DOHH2 (cell line): Measurements from ENCODE around the gene EXTL1.
A peak's percentile ranks its signal among the peaks of the same experiment; 100 is the strongest.

Experiments used
- H3F3A ChIP-seq: fragments of 200-600 bp; sonication (generic), shearing (Covaris generic); 2 replicates; pipeline ENCODE4 v1.6.0; 2016; ENCODE audit warnings: antibody characterized with exemption, mild to moderate bottlenecking; ENCODE audit not compliant: control insufficient read depth, insufficient read depth
- H3K27ac ChIP-seq: fragments of 200-600 bp; sonication (generic); 2 replicates; pipeline ENCODE4 v1.5.1; 2014; ENCODE audit warnings: low read depth, mild to moderate bottlenecking, low read length, moderate library complexity
- H3K27me3 ChIP-seq: fragments of 200-600 bp; sonication (generic); 2 replicates; pipeline ENCODE4 v1.6.1; 2014; ENCODE audit warnings: mild to moderate bottlenecking, low read length, mixed read lengths; ENCODE audit not compliant: control insufficient read depth
- H3K36me3 ChIP-seq: fragments of 200-600 bp; sonication (generic); 2 replicates; pipeline ENCODE4 v1.6.1; 2014; ENCODE audit warnings: mild to moderate bottlenecking, low read length, moderate library complexity, mixed read lengths; ENCODE audit not compliant: control insufficient read depth
- H3K4me1 ChIP-seq: fragments of 200-600 bp; sonication (generic); 2 replicates; pipeline ENCODE4 v1.6.1; 2014; ENCODE audit warnings: mild to moderate bottlenecking, low read length, mixed read lengths; ENCODE audit not compliant: control insufficient read depth
- H3K4me2 ChIP-seq: fragments of 200-600 bp; sonication (generic); 2 replicates; pipeline ENCODE4 v1.6.0; 2014; ENCODE audit warnings: mild to moderate bottlenecking, low read length, moderate library complexity
- H3K4me3 ChIP-seq: fragments of 200-600 bp; sonication (generic); 2 replicates; pipeline ENCODE4 v1.5.1; 2014; ENCODE audit warnings: mild to moderate bottlenecking, low read length, mixed read lengths
- H3K79me2 ChIP-seq: fragments of 200-600 bp; sonication (generic); 2 replicates; pipeline ENCODE4 v1.6.1; 2014; ENCODE audit warnings: mild to moderate bottlenecking, low read length, mixed read lengths; ENCODE audit not compliant: control insufficient read depth
- H3K9me2 ChIP-seq: fragments of 200-600 bp; sonication (generic); replicated peaks from 2 replicates; pipeline ENCODE4 v1.6.1; 2014; ENCODE audit warnings: mild to moderate bottlenecking, low read length, mixed read lengths; ENCODE audit not compliant: control insufficient read depth
- H3K9me3 ChIP-seq: fragments of 200-600 bp; sonication (generic); 2 replicates; pipeline ENCODE4 v1.6.1; 2014; ENCODE audit warnings: antibody characterized with exemption, low read length, mixed read lengths; ENCODE audit not compliant: control insufficient read depth, insufficient read depth
- H4K20me1 ChIP-seq: fragments of 200-600 bp; sonication (generic); 2 replicates; pipeline ENCODE4 v1.6.0; 2014; ENCODE audit warnings: low read depth, mild to moderate bottlenecking, antibody characterized with exemption, low read length, moderate library complexity; ENCODE audit not compliant: control insufficient read depth, insufficient read depth
- EZH2phosphoT487 ChIP-seq: fragments of 200-600 bp; sonication (generic); IDR thresholded peaks from 2 replicates; pipeline ENCODE4 v1.6.1; 2017; ENCODE audit warnings: borderline replicate concordance, mild to moderate bottlenecking, antibody characterized with exemption, low read length, moderate library complexity, mixed read lengths
- TF ChIP-seq, protein P1 (sequence below): fragments of 200-600 bp; sonication (generic); IDR thresholded peaks from one replicate; pipeline ENCODE4 v1.5.1; 2014; ENCODE audit warnings: antibody characterized with exemption, mild to moderate bottlenecking, low read depth, low read length; ENCODE audit not compliant: poor library complexity, severe bottlenecking

EXTL1 gene

DNA sequence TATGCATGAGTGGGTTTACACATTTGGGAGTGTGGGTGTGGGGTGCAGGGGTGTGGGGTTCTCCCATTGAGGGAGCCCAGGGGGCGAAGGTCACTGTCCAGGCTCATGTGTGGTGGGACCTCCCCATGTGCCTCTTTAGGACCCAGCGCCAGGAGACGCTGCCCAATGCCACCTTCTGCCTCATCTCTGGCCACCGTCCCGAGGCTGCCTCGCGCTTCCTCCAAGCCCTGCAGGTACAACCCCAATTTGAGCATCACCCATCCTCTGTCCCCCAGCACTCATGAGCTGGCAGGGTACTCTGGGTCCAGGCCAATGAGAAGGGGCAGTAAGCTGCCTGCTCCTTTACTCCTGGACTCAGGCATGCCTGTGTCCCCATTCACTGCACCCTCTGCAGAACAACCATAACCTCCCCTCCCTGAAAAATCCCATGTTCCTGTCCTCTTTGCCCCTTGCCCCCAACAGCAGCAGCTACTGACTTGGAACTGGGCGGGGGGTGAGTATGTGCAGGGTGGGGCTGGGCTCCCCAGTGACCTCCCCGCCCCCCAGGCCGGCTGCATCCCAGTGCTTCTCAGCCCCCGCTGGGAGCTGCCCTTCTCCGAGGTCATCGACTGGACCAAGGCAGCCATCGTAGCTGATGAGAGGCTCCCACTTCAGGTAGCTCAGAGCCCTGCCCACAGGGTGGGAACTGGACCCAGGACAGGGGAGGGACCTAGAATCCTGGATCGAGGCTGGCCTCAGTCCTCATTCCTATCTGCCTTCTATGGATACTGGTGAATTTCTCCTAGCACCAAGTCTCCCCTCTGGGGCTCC lies 7.7 kb downstream of the EXTL1 start:
- H3K4me3 ChIP-seq, result no peak overlapping the region
- no peaks in the 10 kb centered on the region for H3K79me2 ChIP-seq
- peaks cover 9% of the 10 kb centered on the region for H3K27me3 ChIP-seq
- no peaks in the 10 kb centered on the region for H3K36me3 ChIP-seq
- H3K4me1 ChIP-seq, result no peaks in the 10 kb centered on the region
- no peaks in the 10 kb centered on the region for H3K9me3 ChIP-seq
- no peaks in the 10 kb centered on the region for H3F3A ChIP-seq
- no peaks in the 10 kb centered on the region for H4K20me1 ChIP-seq
- H3K4me2 ChIP-seq, result no peak overlapping the region
- TF ChIP-seq EZH2phosphoT487, result no peak
- TF ChIP-seq, protein P1, sequence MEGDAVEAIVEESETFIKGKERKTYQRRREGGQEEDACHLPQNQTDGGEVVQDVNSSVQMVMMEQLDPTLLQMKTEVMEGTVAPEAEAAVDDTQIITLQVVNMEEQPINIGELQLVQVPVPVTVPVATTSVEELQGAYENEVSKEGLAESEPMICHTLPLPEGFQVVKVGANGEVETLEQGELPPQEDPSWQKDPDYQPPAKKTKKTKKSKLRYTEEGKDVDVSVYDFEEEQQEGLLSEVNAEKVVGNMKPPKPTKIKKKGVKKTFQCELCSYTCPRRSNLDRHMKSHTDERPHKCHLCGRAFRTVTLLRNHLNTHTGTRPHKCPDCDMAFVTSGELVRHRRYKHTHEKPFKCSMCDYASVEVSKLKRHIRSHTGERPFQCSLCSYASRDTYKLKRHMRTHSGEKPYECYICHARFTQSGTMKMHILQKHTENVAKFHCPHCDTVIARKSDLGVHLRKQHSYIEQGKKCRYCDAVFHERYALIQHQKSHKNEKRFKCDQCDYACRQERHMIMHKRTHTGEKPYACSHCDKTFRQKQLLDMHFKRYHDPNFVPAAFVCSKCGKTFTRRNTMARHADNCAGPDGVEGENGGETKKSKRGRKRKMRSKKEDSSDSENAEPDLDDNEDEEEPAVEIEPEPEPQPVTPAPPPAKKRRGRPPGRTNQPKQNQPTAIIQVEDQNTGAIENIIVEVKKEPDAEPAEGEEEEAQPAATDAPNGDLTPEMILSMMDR, result no peak
- no peak overlapping the region for H3K27ac ChIP-seq
- no peaks in the 10 kb centered on the region for H3K9me2 ChIP-seq

DNA sequence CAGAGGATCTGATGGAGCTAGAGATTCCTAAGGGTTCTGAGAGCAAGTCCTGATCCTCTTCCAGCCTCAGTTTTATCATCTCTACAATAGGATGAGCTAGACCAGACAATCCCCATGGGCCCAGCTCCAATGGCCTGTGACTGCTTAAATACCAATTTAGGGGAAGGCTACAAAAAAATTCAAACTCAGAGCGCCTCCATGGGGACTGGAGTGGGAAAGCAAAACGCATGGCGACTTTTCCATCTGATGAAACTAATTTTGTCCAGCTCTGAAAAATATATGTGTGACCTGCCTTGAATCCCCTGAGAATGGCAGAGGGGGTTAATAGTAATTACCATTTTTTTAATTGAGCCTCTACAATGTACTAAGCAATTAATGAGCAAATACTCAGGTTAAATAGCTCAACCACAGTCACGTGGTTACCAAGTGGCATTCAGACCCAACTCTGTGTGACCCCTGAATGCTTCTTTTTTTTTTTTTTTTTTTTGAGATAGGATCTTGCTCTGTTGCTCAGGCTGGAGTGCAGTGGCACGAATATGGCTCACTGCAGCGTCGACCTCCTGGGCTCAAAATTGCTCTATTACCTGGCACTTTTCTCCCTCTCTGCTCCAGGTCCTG lies 8.4 kb downstream of the EXTL1 start:
- Histone ChIP-seq H3K27me3 (peaks cover 12% of the 10 kb centered on the region), H3K4me2 (no peak overlapping the region), H3K79me2 (no peaks in the 10 kb centered on the region), H3K9me2 (no peaks in the 10 kb centered on the region), H3K36me3 (no peaks in the 10 kb centered on the region), H4K20me1 (no peaks in the 10 kb centered on the region), H3K9me3 (no peaks in the 10 kb centered on the region), H3F3A (no peaks in the 10 kb centered on the region), H3K4me1 (peaks cover 4% of the 10 kb centered on the region), H3K27ac (no peak overlapping the region), H3K4me3 (no peak overlapping the region)
- TF ChIP-seq EZH2phosphoT487, result no peak
- TF ChIP-seq, protein P1, result peak; percentile 41

DNA sequence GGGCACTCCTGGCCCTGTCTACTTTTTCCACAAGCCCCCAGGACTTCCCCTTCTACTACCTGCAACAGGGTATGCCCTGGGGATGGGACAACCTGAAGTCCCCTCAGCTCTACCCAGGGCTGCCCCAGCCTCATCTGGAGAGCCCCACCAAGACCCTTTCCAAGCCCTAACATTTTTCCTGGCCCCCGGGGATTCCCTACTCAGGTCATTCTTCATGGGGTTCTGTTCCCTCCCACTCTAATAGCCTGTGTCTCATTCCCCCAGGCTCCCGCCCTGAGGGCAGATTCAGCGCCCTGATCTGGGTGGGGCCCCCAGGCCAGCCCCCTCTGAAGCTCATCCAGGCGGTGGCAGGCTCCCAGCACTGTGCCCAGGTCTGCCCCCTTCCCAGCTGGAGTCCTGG lies 9.6 kb downstream of the EXTL1 start:
- no peaks in the 10 kb centered on the region for H4K20me1 ChIP-seq
- peaks cover 11% of the 10 kb centered on the region for H3K27me3 ChIP-seq
- H3K9me3 ChIP-seq, result no peaks in the 10 kb centered on the region
- no peak overlapping the region for H3K4me2 ChIP-seq
- H3K36me3 ChIP-seq, result no peaks in the 10 kb centered on the region
- H3F3A ChIP-seq, result no peaks in the 10 kb centered on the region
- no peak overlapping the region for H3K27ac ChIP-seq
- no peaks in the 10 kb centered on the region for H3K79me2 ChIP-seq
- no peak for TF ChIP-seq EZH2phosphoT487
- TF ChIP-seq, protein P1, result no peak
- no peak overlapping the region for H3K4me3 ChIP-seq
- peaks cover 8% of the 10 kb centered on the region for H3K4me1 ChIP-seq
- no peaks in the 10 kb centered on the region for H3K9me2 ChIP-seq
